ENCODE measurements around the gene CXCL17. TPM values are rescaled to one million over a fixed set of nuclear protein-coding genes. Genes with fewer than 3 reads are reported as not detected.

CXCL17 gene
- total RNA-seq, 3 donors from 2014 or later: not detected

- Mint-ChIP-seq H3K27me3 (ENCODE audit: low read depth) (no peaks in the 10 kb centered on the region), H3K4me1 (ENCODE audit: low read depth) (peaks cover 2% of the 10 kb centered on the region), H3K4me3 (no peak overlapping the region), H3K36me3 (ENCODE audit: insufficient read depth) (peaks cover 10% of the 10 kb centered on the region), H3K9me3 (no peaks in the 10 kb centered on the region)
- ATAC-seq: no peak
- no peak for DNase-seq
Measured at GRCh38 chr19:42407085-42407815, 35.5 kb downstream of the CXCL17 start.

GRCh38 chr19:42406111-42406510 lies 36.6 kb downstream of the CXCL17 start:
- DNase-seq (no peak), ATAC-seq (no peak)
- Mint-ChIP-seq H3K36me3 (ENCODE audit: insufficient read depth) (peaks cover 9% of the 10 kb centered on the region), H3K27me3 (ENCODE audit: low read depth) (no peaks in the 10 kb centered on the region), H3K4me1 (ENCODE audit: low read depth) (peaks cover 7% of the 10 kb centered on the region), H3K4me3 (no peak overlapping the region), H3K9me3 (no peaks in the 10 kb centered on the region)

GRCh38 chr19:42403586-42403985 lies 39.2 kb downstream of the CXCL17 start:
- Mint-ChIP-seq H3K4me1 (ENCODE audit: low read depth) (peaks cover 17% of the 10 kb centered on the region), H3K27me3 (ENCODE audit: low read depth) (no peaks in the 10 kb centered on the region), H3K4me3 (no peak overlapping the region), H3K9me3 (no peaks in the 10 kb centered on the region), H3K36me3 (ENCODE audit: insufficient read depth) (peaks cover 6% of the 10 kb centered on the region)
- no peak for DNase-seq
- ATAC-seq: no peak

- H3K4me1 Mint-ChIP-seq (ENCODE audit: low read depth): peaks cover 23% of the 10 kb centered on the region
- DNase-seq (no peak), ATAC-seq (peak in 1 of 2 donors; percentile 2)
- no peaks in the 10 kb centered on the region for H3K9me3 Mint-ChIP-seq
- peaks cover 2% of the 10 kb centered on the region for H3K36me3 Mint-ChIP-seq (ENCODE audit: insufficient read depth)
- peak overlapping the region; percentile 78 for H3K4me3 Mint-ChIP-seq
- H3K27me3 Mint-ChIP-seq (ENCODE audit: low read depth): no peaks in the 10 kb centered on the region
Measured at GRCh38 chr19:42402376-42403116, 40.2 kb downstream of the CXCL17 start.

- Mint-ChIP-seq H3K4me3 (peak overlapping the region; percentile 78), H3K27me3 (ENCODE audit: low read depth) (no peaks in the 10 kb centered on the region), H3K36me3 (ENCODE audit: insufficient read depth) (peaks cover 2% of the 10 kb centered on the region), H3K4me1 (ENCODE audit: low read depth) (peaks cover 31% of the 10 kb centered on the region), H3K9me3 (no peaks in the 10 kb centered on the region)
- DNase-seq (peak; percentile 76), ATAC-seq (peak; percentile 72 to 73)
Measured at GRCh38 chr19:42401365-42402303, 41.1 kb downstream of the CXCL17 start.

- Mint-ChIP-seq H3K9me3 (no peaks in the 10 kb centered on the region), H3K4me3 (no peak overlapping the region), H3K36me3 (ENCODE audit: insufficient read depth) (peaks cover 2% of the 10 kb centered on the region), H3K27me3 (ENCODE audit: low read depth) (no peaks in the 10 kb centered on the region), H3K4me1 (ENCODE audit: low read depth) (peaks cover 36% of the 10 kb centered on the region)
- no peak for ATAC-seq
- no peak for DNase-seq
Measured at GRCh38 chr19:42400404-42400803, 42.3 kb downstream of the CXCL17 start.

- Mint-ChIP-seq H3K4me3 (peak overlapping the region; percentile 94), H3K9me3 (no peaks in the 10 kb centered on the region), H3K4me1 (ENCODE audit: low read depth) (peaks cover 36% of the 10 kb centered on the region), H3K36me3 (ENCODE audit: insufficient read depth) (no peaks in the 10 kb centered on the region), H3K27me3 (ENCODE audit: low read depth) (peaks cover 3% of the 10 kb centered on the region)
- ATAC-seq (no peak), DNase-seq (no peak)
Measured at GRCh38 chr19:42397263-42398166, 45.2 kb downstream of the CXCL17 start.

- H3K27me3 Mint-ChIP-seq (ENCODE audit: low read depth): peaks cover 7% of the 10 kb centered on the region
- no peaks in the 10 kb centered on the region for H3K9me3 Mint-ChIP-seq
- H3K4me3 Mint-ChIP-seq: peak overlapping the region; percentile 94
- ATAC-seq (peak; percentile 96 to 98), DNase-seq (peak; percentile 85)
- peaks cover 31% of the 10 kb centered on the region for H3K4me1 Mint-ChIP-seq (ENCODE audit: low read depth)
- no peaks in the 10 kb centered on the region for H3K36me3 Mint-ChIP-seq (ENCODE audit: insufficient read depth)
Measured at GRCh38 chr19:42396381-42397262, 46.1 kb downstream of the CXCL17 start.

GRCh38 chr19:42394751-42395150 lies 48.0 kb downstream of the CXCL17 start:
- ATAC-seq (no peak), DNase-seq (no peak)
- Mint-ChIP-seq H3K4me1 (ENCODE audit: low read depth) (peaks cover 24% of the 10 kb centered on the region), H3K27me3 (ENCODE audit: low read depth) (peaks cover 15% of the 10 kb centered on the region), H3K4me3 (no peak overlapping the region), H3K36me3 (ENCODE audit: insufficient read depth) (no peaks in the 10 kb centered on the region), H3K9me3 (no peaks in the 10 kb centered on the region)

- H3K4me3 Mint-ChIP-seq: no peak overlapping the region
- H3K27me3 Mint-ChIP-seq (ENCODE audit: low read depth): peaks cover 27% of the 10 kb centered on the region
- no peak for ATAC-seq
- H3K36me3 Mint-ChIP-seq (ENCODE audit: insufficient read depth): no peaks in the 10 kb centered on the region
- no peaks in the 10 kb centered on the region for H3K9me3 Mint-ChIP-seq
- peaks cover 9% of the 10 kb centered on the region for H3K4me1 Mint-ChIP-seq (ENCODE audit: low read depth)
- DNase-seq: no peak
Measured at GRCh38 chr19:42392165-42392564, 50.6 kb downstream of the CXCL17 start.

- Mint-ChIP-seq H3K9me3 (no peaks in the 10 kb centered on the region), H3K36me3 (ENCODE audit: insufficient read depth) (no peaks in the 10 kb centered on the region), H3K4me3 (no peak within 1 kb of the TSS), H3K27me3 (ENCODE audit: low read depth) (peaks cover 36% of the 10 kb centered on the region), H3K4me1 (ENCODE audit: low read depth) (peaks cover 5% of the 10 kb centered on the region)
- ATAC-seq (no peak), DNase-seq (no peak)
Measured at GRCh38 chr19:42389899-42390298, 52.8 kb downstream of the CXCL17 start, which contains the start of gene CNFN. Gene CNFN (minus strand): TSS chr19:42390297. CDS start chr19:42389037, 1,260 bp downstream.

GRCh38 chr19:42388851-42389489 lies 53.8 kb downstream of the CXCL17 start:
- H3K4me1 Mint-ChIP-seq (ENCODE audit: low read depth): peaks cover 5% of the 10 kb centered on the region
- no peaks in the 10 kb centered on the region for H3K36me3 Mint-ChIP-seq (ENCODE audit: insufficient read depth)
- no peaks in the 10 kb centered on the region for H3K9me3 Mint-ChIP-seq
- no peak overlapping the region for H3K4me3 Mint-ChIP-seq
- H3K27me3 Mint-ChIP-seq (ENCODE audit: low read depth): peaks cover 36% of the 10 kb centered on the region
- no peak for DNase-seq
- no peak for ATAC-seq

Data from activated T-cell treated with anti-CD3 and anti-CD28 coated beads, Interleukin-2, amount 50 U/mL, for 4 hours (primary cell).